ENCODE data around the gene RIMKLB. TPM values are rescaled to one million over a fixed set of nuclear protein-coding genes. Genes with fewer than 3 reads are reported as not detected.
A peak's percentile ranks its signal among the peaks of the same experiment; 100 is the strongest.

The RIMKLB gene
- total and polyA plus RNA-seq, 10 of the 15 experiments (the other 5 are each of a cell fraction or from before 2014, with no cell fraction given), result 0.15 to 0.83 (median 0.46) TPM

GRCh38 chr12:8779281-8779680 is 81.5 kb downstream of the RIMKLB start:
- ChIA-PET POLR2A (no interaction called here), CTCF (no interaction called here), RAD21 (ENCODE audit: unreplicated experiment) (no interaction called here), SMC1A (ENCODE audit: uncharacterized antibody, unreplicated experiment) (no interaction called here)
- H3K27ac ChIP-seq (ENCODE audit: control insufficient read depth, insufficient read depth), result no peak overlapping the region
- no peak for TF ChIP-seq SPI1 (IDR thresholded peaks at IDR 0.05; ENCODE audit: borderline replicate concordance, insufficient read depth, low read depth, low read length)
- TF ChIP-seq POLR2AphosphoS5 (IDR thresholded peaks at IDR 0.05; ENCODE audit: low read length), result no peak
- TF ChIP-seq ESRRA (IDR thresholded peaks at IDR 0.05; ENCODE audit: low read length), result no peak
- TF ChIP-seq SIN3A (IDR thresholded peaks at IDR 0.05; ENCODE audit: low read depth, low read length), result no peak
- no peaks in the 10 kb centered on the region for H3K79me2 ChIP-seq (ENCODE audit: control insufficient read depth, insufficient read depth, low read length)
- H3K9me3 ChIP-seq (replicated peaks; ENCODE audit: control insufficient read depth, insufficient read depth, low read length), result no peaks in the 10 kb centered on the region
- whole genome bisulfite sequencing (ENCODE audit: insufficient coverage, insufficient replicate concordance, low lambda C conversion rate, missing lambda C conversion rate), result 70% methylated on average over 4 of the region's 4 CpGs
- in situ Hi-C loops (cut with MboI), result no loop called here
- H4K20me1 ChIP-seq (ENCODE audit: control insufficient read depth, insufficient read depth), result no peaks in the 10 kb centered on the region
- no peak overlapping the region for H3K4me2 ChIP-seq (ENCODE audit: control insufficient read depth, insufficient read depth)
- H3K4me3 ChIP-seq, result no peak overlapping the region
- H3K36me3 ChIP-seq (ENCODE audit: control insufficient read depth in 2 of 2, insufficient read depth in 2 of 2, low read length in 1 of 2), result no peaks in the 10 kb centered on the region
- ATAC-seq (no peak), DNase-seq (ENCODE audit: low read depth, low spot score) (no peak), FAIRE-seq (no peak)
- no peak overlapping the region for H2AFZ ChIP-seq (ENCODE audit: control insufficient read depth, low read depth, low read length)
- H3K9ac ChIP-seq (ENCODE audit: control insufficient read depth, insufficient read depth, low read length), result no peak overlapping the region
- intact Hi-C loops (cut with micrococcal nuclease; ENCODE audit: unreplicated experiment), result no loop called here
- BruUV-seq (replicated peaks), result no TSS peak
- H3K27me3 ChIP-seq (replicated peaks in 1 of 2; ENCODE audit: control insufficient read depth in 2 of 2, insufficient read depth in 2 of 2, low read length in 1 of 2), result no peaks in the 10 kb centered on the region; a peak in 1 of 4 replicates
- H3K4me1 ChIP-seq (ENCODE audit: control insufficient read depth, insufficient read depth, low read length), result no peaks in the 10 kb centered on the region

- WGBS (ENCODE audit: insufficient coverage, insufficient replicate concordance, low lambda C conversion rate, missing lambda C conversion rate), result 90% methylated on average over 2 of the region's 2 CpGs
- H3K79me2 ChIP-seq (ENCODE audit: control insufficient read depth, insufficient read depth, low read length), result no peaks in the 10 kb centered on the region
- H2AFZ ChIP-seq (ENCODE audit: control insufficient read depth, low read depth, low read length), result no peak overlapping the region
- in situ Hi-C loops (cut with MboI) (no loop called here), intact Hi-C loops (cut with micrococcal nuclease; ENCODE audit: unreplicated experiment) (loop anchor here (5.0 kb wide), 2 partner anchors 238 to 262 kb away; partner anchors contain the start of gene CLEC4E)
- H3K36me3 ChIP-seq (ENCODE audit: control insufficient read depth in 2 of 2, insufficient read depth in 2 of 2, low read length in 1 of 2), result no peaks in the 10 kb centered on the region
- BruUV-seq (replicated peaks), result no TSS peak
- no peak overlapping the region for H3K9ac ChIP-seq (ENCODE audit: control insufficient read depth, insufficient read depth, low read length)
- no peaks in the 10 kb centered on the region for H3K9me3 ChIP-seq (replicated peaks; ENCODE audit: control insufficient read depth, insufficient read depth, low read length)
- no peak for TF ChIP-seq CBX5 (IDR thresholded peaks at IDR 0.05; ENCODE audit: low read depth)
- TF ChIP-seq CTCF (IDR thresholded peaks at IDR 0.05 in 2 of 3, conservative IDR thresholded peaks at IDR 0.05 in 1 of 3; ENCODE audit: control insufficient read depth in 2 of 3, extremely low read depth in 1 of 3, insufficient read depth in 1 of 3, low read depth in 3 of 3, low read length in 3 of 3), result peak in 1 of 3 experiments; percentile 13; a peak in 1 of 6 replicates
- no peak for TF ChIP-seq TCF3 (IDR thresholded peaks at IDR 0.05; ENCODE audit: borderline replicate concordance, insufficient read depth, low read depth, low read length)
- no peak for TF ChIP-seq BHLHE40 (IDR thresholded peaks at IDR 0.05; ENCODE audit: borderline replicate concordance in 1 of 2, low read depth in 2 of 2, low read length in 1 of 2)
- TF ChIP-seq HDGF (IDR thresholded peaks at IDR 0.05), result no peak
- no peak for TF ChIP-seq CBFB (IDR thresholded peaks at IDR 0.05; ENCODE audit: low read depth)
- TF ChIP-seq HDAC2 (IDR thresholded peaks at IDR 0.05), result no peak
- TF ChIP-seq ZBTB11 (CRISPR knock-in tag; IDR thresholded peaks at IDR 0.05), result no peak
- no peak for FAIRE-seq
- no peaks in the 10 kb centered on the region for H4K20me1 ChIP-seq (ENCODE audit: control insufficient read depth, insufficient read depth)
- CTCF ChIA-PET, result interaction anchor here (0.9 kb wide), 1 partner anchor 269 kb away, joined by 3 read pairs; no protein-coding TSS in a partner anchor
- H3K4me3 ChIP-seq, result no peak overlapping the region
- ATAC-seq, result peak; percentile 54; the same call in 2 of the 3 replicates
- H3K4me2 ChIP-seq (ENCODE audit: control insufficient read depth, insufficient read depth), result no peak overlapping the region
- RAD21 ChIA-PET (ENCODE audit: unreplicated experiment), result no interaction called here
- POLR2A ChIA-PET, result no interaction called here
- no peak overlapping the region for H3K27ac ChIP-seq (ENCODE audit: control insufficient read depth, insufficient read depth)
- SMC1A ChIA-PET (ENCODE audit: uncharacterized antibody, unreplicated experiment), result no interaction called here
- no peak for DNase-seq (ENCODE audit: low read depth, low spot score)
- H3K27me3 ChIP-seq (replicated peaks in 1 of 2; ENCODE audit: control insufficient read depth in 2 of 2, insufficient read depth in 2 of 2, low read length in 1 of 2), result no peaks in the 10 kb centered on the region; a peak in 1 of 4 replicates
- no peaks in the 10 kb centered on the region for H3K4me1 ChIP-seq (ENCODE audit: control insufficient read depth, insufficient read depth, low read length)
Measured at GRCh38 chr12:8779862-8780261, 82.1 kb downstream of the RIMKLB start.
